Vagina (tissue), 2 donors: ENCODE data around the gene P2RY14.

ENCODE experiments used
- POLR2A ChIP-seq, 2 donors: fragments of 450-650 bp; IDR thresholded peaks; one replicate each; pipeline ENCODE4 v1.6.1; 2017; ENCODE audit warnings: antibody characterized with exemption in 2 of 2, mild to moderate bottlenecking in 2 of 2, moderate library complexity in 2 of 2
- POLR2AphosphoS5 ChIP-seq, 2 donors: sonication (generic); formaldehyde crosslinking; IDR thresholded peaks; one replicate each; pipeline ENCODE4 v1.9.0; 2017; ENCODE audit warnings: antibody characterized with exemption in 2 of 2, mild to moderate bottlenecking in 2 of 2, low read depth in 1 of 2; ENCODE audit not compliant: insufficient read depth in 1 of 2
- TF ChIP-seq, protein P1 (sequence below), 3 experiments: fragments of 450-650 bp in 2 of 3; fragments of 200-600 bp in 1 of 3; sonication (generic) in 1 of 3; IDR thresholded peaks; one replicate each; pipeline ENCODE4 v1.5.1; 2017 to 2019; ENCODE audit warnings: antibody characterized with exemption in 3 of 3, mild to moderate bottlenecking in 2 of 3, moderate library complexity in 2 of 3

DNA sequence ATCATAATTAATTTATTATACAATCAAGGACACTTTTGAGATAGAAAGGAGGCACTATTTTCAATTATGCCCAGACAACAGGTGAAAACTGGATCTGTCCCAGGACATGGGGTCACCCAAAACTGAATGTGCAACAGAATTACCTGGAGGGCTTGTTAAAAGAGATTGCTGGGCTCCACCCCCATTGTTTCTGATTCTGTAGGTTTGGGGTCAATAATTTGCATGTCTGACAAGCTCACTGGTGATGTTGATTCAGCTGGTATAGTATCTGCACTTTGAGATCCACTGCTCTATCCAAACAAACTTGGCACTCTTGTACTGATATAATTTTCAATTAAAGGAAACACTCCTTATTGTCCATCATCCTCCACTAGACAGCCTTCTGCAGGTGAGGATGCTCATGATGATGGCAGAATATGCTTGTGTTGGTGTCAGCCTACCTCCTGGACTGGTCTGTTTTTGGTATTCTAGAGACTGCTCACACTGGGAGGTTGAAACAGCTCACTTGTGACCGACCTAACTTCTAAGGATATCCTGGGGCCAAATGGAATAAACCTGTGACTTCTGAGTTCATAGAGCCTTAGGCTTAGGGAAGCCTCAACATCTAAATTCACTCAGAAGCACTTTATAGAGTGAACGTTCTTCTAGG lies 2.2 kb downstream of the P2RY14 start:
- TF ChIP-seq, protein P1, sequence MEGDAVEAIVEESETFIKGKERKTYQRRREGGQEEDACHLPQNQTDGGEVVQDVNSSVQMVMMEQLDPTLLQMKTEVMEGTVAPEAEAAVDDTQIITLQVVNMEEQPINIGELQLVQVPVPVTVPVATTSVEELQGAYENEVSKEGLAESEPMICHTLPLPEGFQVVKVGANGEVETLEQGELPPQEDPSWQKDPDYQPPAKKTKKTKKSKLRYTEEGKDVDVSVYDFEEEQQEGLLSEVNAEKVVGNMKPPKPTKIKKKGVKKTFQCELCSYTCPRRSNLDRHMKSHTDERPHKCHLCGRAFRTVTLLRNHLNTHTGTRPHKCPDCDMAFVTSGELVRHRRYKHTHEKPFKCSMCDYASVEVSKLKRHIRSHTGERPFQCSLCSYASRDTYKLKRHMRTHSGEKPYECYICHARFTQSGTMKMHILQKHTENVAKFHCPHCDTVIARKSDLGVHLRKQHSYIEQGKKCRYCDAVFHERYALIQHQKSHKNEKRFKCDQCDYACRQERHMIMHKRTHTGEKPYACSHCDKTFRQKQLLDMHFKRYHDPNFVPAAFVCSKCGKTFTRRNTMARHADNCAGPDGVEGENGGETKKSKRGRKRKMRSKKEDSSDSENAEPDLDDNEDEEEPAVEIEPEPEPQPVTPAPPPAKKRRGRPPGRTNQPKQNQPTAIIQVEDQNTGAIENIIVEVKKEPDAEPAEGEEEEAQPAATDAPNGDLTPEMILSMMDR (IDR thresholded peaks at IDR 0.05): no peak
- TF ChIP-seq POLR2A (IDR thresholded peaks at IDR 0.05) (no peak), POLR2AphosphoS5 (IDR thresholded peaks at IDR 0.05; ENCODE audit: insufficient read depth in 1 of 2, low read depth in 1 of 2) (no peak)
